Measurements from ENCODE around the gene ATP9B. TPM values are rescaled to one million over a fixed set of nuclear protein-coding genes. Genes with fewer than 3 reads are reported as not detected.

Gene ATP9B
- total RNA-seq, 1 donor from 2014 or later, result 16.2 TPM

GRCh38 chr18:79042276-79042675 lies 26.9 kb upstream of the ATP9B start:
- no peaks in the 10 kb centered on the region for H3K36me3 ChIP-seq (ENCODE audit: control insufficient read depth, insufficient read depth, low read length)
- H3K4me3 ChIP-seq (ENCODE audit: low read depth, low read length), result no peak overlapping the region
- no peak for TF ChIP-seq CTCF (IDR thresholded peaks at IDR 0.05; ENCODE audit: insufficient read depth, low read length, poor library complexity, severe bottlenecking)
- no peak for DNase-seq (ENCODE audit: low read depth)
- H3K27me3 ChIP-seq (ENCODE audit: control insufficient read depth, insufficient read depth, low read length), result peaks cover 6% of the 10 kb centered on the region

GRCh38 chr18:79043288-79043687 lies 25.9 kb upstream of the ATP9B start:
- peaks cover 6% of the 10 kb centered on the region for H3K27me3 ChIP-seq (ENCODE audit: control insufficient read depth, insufficient read depth, low read length)
- TF ChIP-seq CTCF (IDR thresholded peaks at IDR 0.05; ENCODE audit: insufficient read depth, low read length, poor library complexity, severe bottlenecking), result no peak
- no peak for DNase-seq (ENCODE audit: low read depth)
- no peak overlapping the region for H3K4me3 ChIP-seq (ENCODE audit: low read depth, low read length)
- no peaks in the 10 kb centered on the region for H3K36me3 ChIP-seq (ENCODE audit: control insufficient read depth, insufficient read depth, low read length)

GRCh38 chr18:79046522-79046921 lies 22.7 kb upstream of the ATP9B start:
- no peak for TF ChIP-seq CTCF (IDR thresholded peaks at IDR 0.05; ENCODE audit: insufficient read depth, low read length, poor library complexity, severe bottlenecking)
- Histone ChIP-seq H3K36me3 (ENCODE audit: control insufficient read depth, insufficient read depth, low read length) (no peaks in the 10 kb centered on the region), H3K27me3 (ENCODE audit: control insufficient read depth, insufficient read depth, low read length) (peaks cover 6% of the 10 kb centered on the region), H3K4me3 (ENCODE audit: low read depth, low read length) (no peak overlapping the region)
- no peak for DNase-seq (ENCODE audit: low read depth)

- DNase-seq (ENCODE audit: low read depth), result no peak
- Histone ChIP-seq H3K4me3 (ENCODE audit: low read depth, low read length) (no peak overlapping the region), H3K27me3 (ENCODE audit: control insufficient read depth, insufficient read depth, low read length) (peaks cover 6% of the 10 kb centered on the region), H3K36me3 (ENCODE audit: control insufficient read depth, insufficient read depth, low read length) (no peaks in the 10 kb centered on the region)
- TF ChIP-seq CTCF (IDR thresholded peaks at IDR 0.05; ENCODE audit: insufficient read depth, low read length, poor library complexity, severe bottlenecking), result no peak
These were observed 21.5 kb upstream of the ATP9B start for GRCh38 chr18:79047556-79048244.

GRCh38 chr18:79048245-79048632 lies 21.0 kb upstream of the ATP9B start:
- no peak for DNase-seq (ENCODE audit: low read depth)
- Histone ChIP-seq H3K36me3 (ENCODE audit: control insufficient read depth, insufficient read depth, low read length) (no peaks in the 10 kb centered on the region), H3K27me3 (ENCODE audit: control insufficient read depth, insufficient read depth, low read length) (peaks cover 6% of the 10 kb centered on the region), H3K4me3 (ENCODE audit: low read depth, low read length) (no peak overlapping the region)
- TF ChIP-seq CTCF (IDR thresholded peaks at IDR 0.05; ENCODE audit: insufficient read depth, low read length, poor library complexity, severe bottlenecking), result no peak

- Histone ChIP-seq H3K4me3 (ENCODE audit: low read depth, low read length) (no peak overlapping the region), H3K36me3 (ENCODE audit: control insufficient read depth, insufficient read depth, low read length) (no peaks in the 10 kb centered on the region), H3K27me3 (ENCODE audit: control insufficient read depth, insufficient read depth, low read length) (peaks cover 6% of the 10 kb centered on the region)
- DNase-seq (ENCODE audit: low read depth), result no peak
- no peak for TF ChIP-seq CTCF (IDR thresholded peaks at IDR 0.05; ENCODE audit: insufficient read depth, low read length, poor library complexity, severe bottlenecking)
These were observed 19.7 kb upstream of the ATP9B start for GRCh38 chr18:79049506-79049905.
